ENCODE results near the gene STARD5.

STARD5 gene

DNA sequence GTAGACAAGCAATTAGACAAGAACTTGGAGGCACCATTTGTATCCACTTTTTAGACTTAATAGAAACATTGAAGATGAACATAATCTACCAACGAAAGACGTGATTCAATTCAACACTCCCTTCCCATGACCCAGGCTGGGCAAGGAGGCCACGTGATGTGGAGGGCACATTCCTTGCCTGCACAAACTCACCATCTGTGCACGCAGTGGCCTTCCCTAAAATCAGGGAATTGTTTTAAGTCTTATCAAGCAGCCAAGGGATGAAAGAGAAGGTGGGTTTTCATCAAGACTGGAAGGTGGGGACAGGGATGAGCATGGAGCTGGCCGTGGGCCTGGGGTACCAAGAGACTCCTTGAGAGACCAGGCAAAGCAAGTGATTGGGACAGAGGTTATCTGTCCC lies 13.5 kb downstream of the STARD5 start:
- Mint-ChIP-seq H3K27me3 (no peaks in the 10 kb centered on the region), H3K27ac (peak overlapping the region; percentile 97), H3K36me3 (peaks cover 45% of the 10 kb centered on the region), H3K4me3 (no peak overlapping the region), H3K4me1 (ENCODE audit: low read depth) (peaks cover 89% of the 10 kb centered on the region), H3K9me3 (ENCODE audit: low read depth) (no peaks in the 10 kb centered on the region)

DNA sequence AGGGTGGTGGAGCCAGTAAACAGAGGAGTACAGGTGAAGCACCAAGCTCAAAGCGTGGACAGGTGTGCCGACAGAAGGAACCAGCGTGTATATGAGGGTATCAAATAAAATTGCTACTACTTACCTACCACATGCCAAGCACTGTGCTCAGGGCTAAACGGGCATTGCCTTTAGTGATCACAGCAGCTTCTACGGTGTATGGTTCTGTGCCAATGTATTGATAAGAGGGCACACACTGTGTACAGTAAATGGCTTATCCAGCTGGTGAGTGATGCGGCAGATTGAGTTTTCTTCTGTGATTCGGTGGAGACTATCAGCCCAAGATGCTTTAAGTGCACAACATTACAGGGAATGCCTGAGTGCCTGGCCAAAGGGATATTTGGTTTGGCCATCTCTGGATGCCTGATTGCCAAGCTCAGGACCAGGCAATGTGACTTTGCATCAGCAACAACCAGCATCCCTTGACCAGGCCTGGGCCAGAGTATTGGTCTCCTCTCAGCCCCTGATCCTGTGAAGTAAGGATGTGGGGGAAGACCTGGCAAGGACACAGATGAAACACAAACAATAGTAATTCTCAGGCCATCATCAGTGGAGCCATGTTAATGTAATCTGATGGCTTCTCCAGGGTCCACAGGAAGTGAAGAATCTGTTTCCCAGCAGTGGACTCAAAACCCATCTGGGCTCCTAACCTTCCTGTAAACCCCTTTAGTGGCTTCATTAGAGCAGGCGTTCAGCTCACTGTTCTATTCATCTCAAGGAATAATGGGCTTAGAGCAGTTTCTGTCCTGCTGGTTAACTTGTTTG lies 14.1 kb downstream of the STARD5 start:
- Mint-ChIP-seq H3K27me3 (no peaks in the 10 kb centered on the region), H3K9me3 (ENCODE audit: low read depth) (no peaks in the 10 kb centered on the region), H3K36me3 (peaks cover 41% of the 10 kb centered on the region), H3K4me3 (peak overlapping the region; percentile 21), H3K4me1 (ENCODE audit: low read depth) (peaks cover 89% of the 10 kb centered on the region), H3K27ac (peak overlapping the region; percentile 97)

DNA sequence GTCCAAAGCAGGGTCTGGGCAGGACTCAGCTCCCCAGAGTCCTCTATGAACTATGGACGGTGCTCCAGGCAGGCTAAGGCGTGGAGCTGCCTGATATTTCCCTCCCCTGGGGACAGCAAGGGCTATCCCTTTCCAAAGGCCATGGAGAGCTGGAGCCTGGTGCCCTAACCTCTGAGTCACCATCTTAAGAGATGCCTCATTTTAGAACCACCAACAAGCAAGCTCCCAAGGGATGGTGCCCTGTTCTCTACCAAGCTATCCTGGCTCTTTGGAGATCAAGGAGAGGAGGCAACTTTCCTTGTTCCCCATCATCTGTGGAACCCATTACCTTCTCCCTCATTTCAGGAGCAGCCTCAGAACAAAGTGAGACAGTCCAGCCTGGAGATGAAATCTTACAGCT lies 15.7 kb downstream of the STARD5 start:
- Mint-ChIP-seq H3K27me3 (no peaks in the 10 kb centered on the region), H3K4me3 (no peak overlapping the region), H3K4me1 (ENCODE audit: low read depth) (peaks cover 91% of the 10 kb centered on the region), H3K9me3 (ENCODE audit: low read depth) (no peaks in the 10 kb centered on the region), H3K27ac (peak overlapping the region; percentile 97), H3K36me3 (peaks cover 48% of the 10 kb centered on the region)

DNA sequence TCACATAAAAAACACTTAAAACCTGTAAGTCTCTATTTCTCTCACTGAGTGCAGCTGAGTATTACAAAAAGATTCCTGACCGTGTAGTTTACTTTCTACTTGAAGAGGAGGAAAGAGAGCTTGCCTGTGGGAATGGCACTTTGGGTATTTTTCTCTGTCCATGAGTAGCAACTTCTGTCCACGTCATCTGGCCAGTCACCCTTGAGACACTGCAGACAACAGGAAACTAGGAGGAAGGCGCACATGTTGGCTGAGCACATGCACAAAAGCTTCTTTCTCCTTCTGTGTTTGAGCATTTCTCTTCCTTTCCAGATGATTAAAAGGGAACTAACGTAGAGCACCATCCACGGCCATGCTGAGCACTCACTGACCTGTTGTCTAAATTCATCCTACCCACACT lies 19.7 kb downstream of the STARD5 start:
- peak overlapping the region; percentile 98 for H3K4me3 Mint-ChIP-seq
- peaks cover 84% of the 10 kb centered on the region for H3K4me1 Mint-ChIP-seq (ENCODE audit: low read depth)

DNA sequence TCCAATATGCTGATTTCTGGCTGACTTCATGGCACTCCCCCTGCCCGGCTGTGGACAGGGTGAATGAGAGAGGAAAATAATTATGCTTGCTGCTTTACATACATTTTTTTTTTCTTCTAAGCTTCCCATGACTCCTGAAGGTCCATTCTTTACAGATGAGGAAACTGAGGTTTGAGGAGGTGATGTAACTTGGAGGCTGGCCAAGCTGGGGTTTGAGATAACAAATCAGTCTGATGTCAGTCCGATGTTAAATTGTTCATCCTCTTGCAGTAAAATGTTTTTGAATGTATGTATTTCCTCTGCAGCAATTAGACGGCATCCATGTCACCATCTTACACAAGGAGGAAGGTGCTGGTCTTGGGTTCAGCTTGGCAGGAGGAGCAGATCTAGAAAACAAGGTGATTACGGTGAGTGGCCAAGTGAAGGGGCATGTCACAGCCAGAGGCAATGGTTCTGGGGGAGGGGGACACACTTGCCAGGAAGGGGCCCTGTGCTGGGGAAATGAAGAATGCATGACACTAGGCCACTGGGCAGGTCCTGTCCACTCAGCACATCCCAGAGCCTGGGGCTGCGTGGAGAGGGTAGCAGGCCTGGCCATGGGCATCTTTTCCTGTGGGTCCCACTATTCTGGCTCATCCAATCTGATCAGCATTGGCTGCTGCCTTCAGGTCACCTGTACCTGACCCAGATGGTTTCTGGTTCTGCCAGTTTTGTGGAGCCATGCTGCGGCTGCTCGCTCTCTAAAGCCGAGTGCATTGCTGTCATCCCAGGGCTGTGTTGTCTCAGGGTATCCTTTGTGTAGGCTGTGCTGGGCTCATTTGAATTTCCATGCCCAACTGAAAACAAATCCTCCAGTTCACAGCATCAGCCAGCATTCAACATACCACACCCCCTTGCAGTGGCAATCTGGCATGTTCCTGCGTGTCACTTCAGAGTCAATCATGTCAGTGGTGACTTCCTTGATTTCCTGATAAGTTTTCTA lies 20.4 kb downstream of the STARD5 start:
- Mint-ChIP-seq H3K9me3 (ENCODE audit: low read depth) (no peaks in the 10 kb centered on the region), H3K27me3 (no peaks in the 10 kb centered on the region), H3K27ac (peak overlapping the region; percentile 97), H3K4me3 (peak overlapping the region; percentile 98), H3K4me1 (ENCODE audit: low read depth) (peaks cover 86% of the 10 kb centered on the region), H3K36me3 (peaks cover 50% of the 10 kb centered on the region)

More for the DNA sequence above, 19.7 kb downstream of the STARD5 start:
- H3K27me3 Mint-ChIP-seq: no peaks in the 10 kb centered on the region
- H3K27ac Mint-ChIP-seq: peak overlapping the region; percentile 97
- no peaks in the 10 kb centered on the region for H3K9me3 Mint-ChIP-seq (ENCODE audit: low read depth)
- H3K36me3 Mint-ChIP-seq: peaks cover 51% of the 10 kb centered on the region

DNA sequence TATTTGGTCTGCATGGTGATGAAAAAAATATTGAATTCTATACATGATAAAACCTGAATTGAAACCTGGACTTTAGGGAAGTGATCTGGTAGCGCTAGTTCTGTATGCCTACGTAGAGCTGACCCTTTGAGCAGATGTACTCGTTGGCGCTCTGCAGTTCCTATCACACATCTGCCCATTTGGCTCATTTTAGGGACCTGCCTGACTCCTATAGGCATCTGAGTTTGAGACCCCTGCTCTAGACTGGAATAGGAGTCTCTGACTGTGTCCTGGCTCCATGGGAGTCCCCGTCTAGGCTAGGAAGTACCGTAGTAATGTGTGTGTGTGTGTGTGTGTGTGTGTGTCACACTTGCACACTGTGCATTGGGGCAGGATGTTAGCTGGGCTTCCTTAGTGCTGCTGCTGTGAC lies 21.2 kb downstream of the STARD5 start:
- H3K27me3 Mint-ChIP-seq: no peaks in the 10 kb centered on the region
- peaks cover 88% of the 10 kb centered on the region for H3K4me1 Mint-ChIP-seq (ENCODE audit: low read depth)
- peak overlapping the region; percentile 97 for H3K27ac Mint-ChIP-seq
- no peaks in the 10 kb centered on the region for H3K9me3 Mint-ChIP-seq (ENCODE audit: low read depth)
- peaks cover 50% of the 10 kb centered on the region for H3K36me3 Mint-ChIP-seq
- peak overlapping the region; percentile 98 for H3K4me3 Mint-ChIP-seq

DNA sequence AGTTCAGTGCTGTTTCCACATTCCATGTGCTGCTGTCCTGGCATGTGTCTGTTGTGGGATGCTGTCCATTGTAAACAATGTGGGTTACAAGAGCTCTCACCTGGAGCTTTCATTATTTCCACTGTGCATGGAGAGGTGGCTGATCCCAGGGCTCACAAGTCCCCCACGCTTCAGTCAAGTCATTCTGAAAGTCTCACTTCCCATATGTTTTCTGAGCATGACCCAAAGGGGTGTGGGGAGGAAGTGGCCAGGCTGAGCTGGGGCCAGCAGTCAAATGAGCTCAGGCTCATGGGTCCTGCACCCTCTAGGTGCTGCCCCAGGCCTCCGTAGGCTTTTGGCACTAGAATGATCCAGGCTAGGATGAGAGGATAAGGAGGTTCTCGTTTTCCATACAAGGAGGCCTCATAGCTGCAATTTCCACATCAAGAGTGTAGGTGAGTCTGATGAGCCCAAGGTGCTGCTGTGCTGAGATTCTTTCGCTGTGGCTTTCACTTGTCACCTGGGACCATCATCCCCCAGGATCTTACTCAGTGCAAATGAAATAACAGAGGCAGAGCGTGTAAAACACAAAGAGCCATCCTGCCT lies 22.0 kb downstream of the STARD5 start:
- no peaks in the 10 kb centered on the region for H3K27me3 Mint-ChIP-seq

DNA sequence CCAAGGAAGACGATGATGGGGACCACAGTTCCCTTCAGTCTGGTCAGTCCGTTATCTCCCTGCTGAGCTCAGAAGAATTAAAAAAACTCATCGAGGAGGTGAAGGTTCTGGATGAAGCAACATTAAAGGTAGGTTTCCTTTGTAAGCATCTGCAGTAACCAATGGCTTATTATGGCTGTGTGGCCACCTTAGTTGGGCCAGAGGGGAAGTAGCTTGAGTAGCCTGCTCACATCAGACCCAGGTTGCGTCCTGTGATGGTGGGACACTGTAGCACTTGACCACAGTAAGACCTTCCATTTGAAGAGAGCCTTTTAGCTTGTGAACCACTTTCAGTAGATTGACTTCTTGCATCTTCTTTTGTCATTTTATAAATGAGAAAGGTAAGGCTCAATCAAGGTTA lies 22.6 kb downstream of the STARD5 start:
- H3K27me3 Mint-ChIP-seq: no peaks in the 10 kb centered on the region
- H3K9me3 Mint-ChIP-seq (ENCODE audit: low read depth): no peaks in the 10 kb centered on the region
- peaks cover 45% of the 10 kb centered on the region for H3K36me3 Mint-ChIP-seq
- H3K27ac Mint-ChIP-seq: peak overlapping the region; percentile 97
- H3K4me3 Mint-ChIP-seq: peak overlapping the region; percentile 98
- peaks cover 87% of the 10 kb centered on the region for H3K4me1 Mint-ChIP-seq (ENCODE audit: low read depth)

More for the DNA sequence above, 22.0 kb downstream of the STARD5 start:
- Mint-ChIP-seq H3K36me3 (peaks cover 47% of the 10 kb centered on the region), H3K9me3 (ENCODE audit: low read depth) (no peaks in the 10 kb centered on the region), H3K4me3 (peak overlapping the region; percentile 98), H3K27ac (peak overlapping the region; percentile 97), H3K4me1 (ENCODE audit: low read depth) (peaks cover 86% of the 10 kb centered on the region)

DNA sequence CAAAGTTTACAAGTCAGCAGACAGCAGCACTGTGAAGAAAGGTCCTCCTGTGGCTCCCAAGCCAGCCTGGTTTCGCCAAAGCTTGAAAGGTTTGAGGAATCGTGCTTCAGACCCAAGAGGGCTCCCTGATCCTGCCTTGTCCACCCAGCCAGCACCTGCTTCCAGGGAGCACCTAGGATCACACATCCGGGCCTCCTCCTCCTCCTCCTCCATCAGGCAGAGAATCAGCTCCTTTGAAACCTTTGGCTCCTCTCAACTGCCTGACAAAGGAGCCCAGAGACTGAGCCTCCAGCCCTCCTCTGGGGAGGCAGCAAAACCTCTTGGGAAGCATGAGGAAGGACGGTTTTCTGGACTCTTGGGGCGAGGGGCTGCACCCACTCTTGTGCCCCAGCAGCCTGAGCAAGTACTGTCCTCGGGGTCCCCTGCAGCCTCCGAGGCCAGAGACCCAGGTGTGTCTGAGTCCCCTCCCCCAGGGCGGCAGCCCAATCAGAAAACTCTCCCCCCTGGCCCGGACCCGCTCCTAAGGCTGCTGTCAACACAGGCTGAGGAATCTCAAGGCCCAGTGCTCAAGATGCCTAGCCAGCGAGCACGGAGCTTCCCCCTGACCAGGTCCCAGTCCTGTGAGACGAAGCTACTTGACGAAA lies 24.2 kb downstream of the STARD5 start:
- Mint-ChIP-seq H3K27me3 (no peaks in the 10 kb centered on the region), H3K36me3 (peaks cover 36% of the 10 kb centered on the region), H3K9me3 (ENCODE audit: low read depth) (no peaks in the 10 kb centered on the region), H3K4me3 (peak overlapping the region; percentile 98), H3K27ac (peak overlapping the region; percentile 98), H3K4me1 (ENCODE audit: low read depth) (peaks cover 87% of the 10 kb centered on the region)

DNA sequence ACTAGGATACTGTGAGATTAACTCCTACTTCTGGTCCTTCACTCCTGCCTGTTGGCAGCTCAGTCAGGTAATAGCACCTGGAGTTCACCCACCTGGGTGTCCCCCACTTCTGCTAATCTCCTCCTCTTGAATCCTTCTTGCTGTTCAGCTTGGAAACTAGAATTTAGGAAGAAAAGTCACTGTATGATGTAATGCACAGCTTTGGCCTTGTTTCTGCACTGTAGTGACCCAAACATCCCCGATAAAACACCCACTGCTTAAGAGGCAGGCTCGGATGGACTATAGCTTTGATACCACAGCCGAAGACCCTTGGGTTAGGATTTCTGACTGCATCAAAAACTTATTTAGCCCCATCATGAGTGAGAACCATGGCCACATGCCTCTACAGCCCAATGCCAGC lies 24.8 kb downstream of the STARD5 start:
- Mint-ChIP-seq H3K36me3 (peaks cover 30% of the 10 kb centered on the region), H3K27me3 (no peaks in the 10 kb centered on the region), H3K27ac (peak overlapping the region; percentile 98), H3K4me3 (peak overlapping the region; percentile 98), H3K4me1 (ENCODE audit: low read depth) (peaks cover 87% of the 10 kb centered on the region), H3K9me3 (ENCODE audit: low read depth) (no peaks in the 10 kb centered on the region)

DNA sequence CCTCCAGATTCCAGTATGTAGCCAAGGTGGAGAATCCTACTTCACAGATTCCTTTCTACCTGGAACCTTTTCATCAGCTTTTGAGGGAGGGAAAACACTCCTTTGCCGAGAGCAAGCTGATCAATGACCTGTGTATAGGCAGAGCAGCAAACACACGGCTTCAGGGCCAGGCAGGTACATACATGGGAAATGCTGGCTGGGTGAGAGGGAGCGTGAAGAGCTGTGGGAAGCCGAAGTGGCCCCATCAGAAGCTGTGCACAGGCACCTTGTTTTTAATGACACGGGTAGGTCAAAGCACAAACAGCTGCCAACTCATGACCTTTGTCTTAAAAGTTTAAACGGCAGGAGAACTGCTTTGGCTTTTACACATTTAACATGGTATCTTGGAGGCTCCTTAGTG lies 25.3 kb downstream of the STARD5 start:
- peak overlapping the region; percentile 98 for H3K4me3 Mint-ChIP-seq
- peak overlapping the region; percentile 98 for H3K27ac Mint-ChIP-seq
- no peaks in the 10 kb centered on the region for H3K9me3 Mint-ChIP-seq (ENCODE audit: low read depth)
- H3K36me3 Mint-ChIP-seq: peaks cover 28% of the 10 kb centered on the region
- no peaks in the 10 kb centered on the region for H3K27me3 Mint-ChIP-seq
- peaks cover 87% of the 10 kb centered on the region for H3K4me1 Mint-ChIP-seq (ENCODE audit: low read depth)

DNA sequence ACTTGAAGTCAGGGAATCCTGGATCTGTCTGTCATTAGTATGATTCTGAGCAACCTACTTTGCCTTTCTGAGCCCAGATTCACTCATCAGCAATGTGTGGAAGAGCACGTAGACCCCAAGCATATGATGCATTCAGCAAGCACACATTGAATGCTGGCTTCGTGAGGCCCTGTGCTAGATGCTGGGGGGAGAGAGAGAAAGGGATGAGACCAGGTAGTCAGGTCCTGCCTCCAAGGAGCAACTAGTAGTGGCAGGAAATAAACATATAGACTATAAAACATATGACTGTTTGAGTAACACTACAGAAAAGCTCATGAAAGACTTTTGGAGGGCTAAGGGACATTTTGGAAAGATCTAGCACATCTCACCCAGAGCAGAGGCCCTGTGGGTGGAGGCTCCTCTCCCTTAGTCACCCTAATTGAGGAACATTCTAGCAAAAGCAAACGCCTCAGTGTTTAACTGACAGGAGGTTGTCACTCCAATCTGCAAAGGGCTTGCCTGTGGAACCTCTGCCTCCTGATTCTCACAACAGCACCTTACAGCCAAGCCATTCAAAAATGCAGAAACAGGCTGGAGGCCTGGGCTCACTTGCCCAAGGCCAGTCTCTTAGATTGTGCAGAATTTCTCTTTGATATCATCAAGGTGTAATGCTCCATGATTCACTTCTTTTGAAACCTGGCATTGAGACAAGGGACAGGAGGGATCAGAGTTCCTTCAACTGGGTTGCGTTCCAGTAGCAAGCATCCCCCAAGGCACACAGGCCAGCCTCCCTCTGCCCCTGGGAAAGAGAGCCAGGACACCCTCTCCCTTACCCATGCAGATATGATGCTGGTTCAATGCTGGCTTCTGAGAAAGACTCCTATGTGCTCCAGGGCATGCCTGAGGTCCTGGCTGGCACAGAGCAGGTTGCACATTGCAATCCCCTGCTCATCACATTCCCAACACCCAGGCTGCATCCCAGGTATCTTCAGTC lies 26.1 kb downstream of the STARD5 start:
- Mint-ChIP-seq H3K4me3 (peak overlapping the region; percentile 98), H3K27ac (peak overlapping the region; percentile 98), H3K4me1 (ENCODE audit: low read depth) (peaks cover 88% of the 10 kb centered on the region), H3K27me3 (no peaks in the 10 kb centered on the region), H3K36me3 (peaks cover 28% of the 10 kb centered on the region), H3K9me3 (ENCODE audit: low read depth) (no peaks in the 10 kb centered on the region)

DNA sequence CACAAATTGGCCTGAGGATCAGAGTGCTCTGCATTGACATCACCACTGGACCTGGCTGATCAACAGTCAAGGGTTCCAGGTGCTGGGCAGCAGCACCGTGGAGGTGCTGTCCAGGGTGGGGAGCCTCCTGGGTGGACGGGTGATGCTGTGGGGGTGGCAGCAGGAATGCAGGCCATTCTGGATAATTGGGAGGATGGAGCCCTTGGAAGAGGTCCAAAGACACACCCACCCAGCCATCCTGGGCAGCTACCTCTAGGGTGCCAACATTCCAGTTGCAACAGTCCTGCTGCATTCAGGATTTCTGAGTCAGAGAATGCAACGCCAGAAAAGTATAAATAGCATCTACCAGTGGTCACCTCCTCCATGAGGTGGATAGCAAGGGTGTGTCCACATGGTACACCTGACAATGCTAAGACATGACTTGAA lies 26.8 kb downstream of the STARD5 start:
- H3K9me3 Mint-ChIP-seq (ENCODE audit: low read depth): no peaks in the 10 kb centered on the region
- H3K27ac Mint-ChIP-seq: peak overlapping the region; percentile 98
- H3K4me1 Mint-ChIP-seq (ENCODE audit: low read depth): peaks cover 88% of the 10 kb centered on the region
- peak overlapping the region; percentile 98 for H3K4me3 Mint-ChIP-seq
- H3K27me3 Mint-ChIP-seq: no peaks in the 10 kb centered on the region
- H3K36me3 Mint-ChIP-seq: peaks cover 21% of the 10 kb centered on the region
